HEK293 (cell line): Measurements from ENCODE around the gene RPL23.

ENCODE experiments used
- CTCF ChIP-seq: fragments of 450-650 bp; formaldehyde crosslinking; IDR thresholded peaks from 2 replicates; pipeline ENCODE4 v1.5.1; 2016; ENCODE audit warnings: missing biosample characterization, missing genetic modification characterization
- OSR2 ChIP-seq: fragments of 450-650 bp; formaldehyde crosslinking; IDR thresholded peaks from 2 replicates; pipeline ENCODE4 v1.5.1; 2016; ENCODE audit warnings: missing biosample characterization, missing genetic modification characterization
- PATZ1 ChIP-seq: fragments of 450-650 bp; formaldehyde crosslinking; IDR thresholded peaks from 2 replicates; pipeline ENCODE4 v1.5.1; 2016; ENCODE audit warnings: missing biosample characterization, missing genetic modification characterization
- RBAK ChIP-seq: fragments of 450-650 bp; formaldehyde crosslinking; IDR thresholded peaks from 2 replicates; pipeline ENCODE4 v1.5.1; 2016; ENCODE audit warnings: missing biosample characterization, missing genetic modification characterization
- SALL2 ChIP-seq: fragments of 450-650 bp; formaldehyde crosslinking; IDR thresholded peaks from 2 replicates; pipeline ENCODE4 v1.5.0; 2017; ENCODE audit warnings: missing biosample characterization, mild to moderate bottlenecking, missing genetic modification characterization, borderline replicate concordance
- SCRT2 ChIP-seq: fragments of 450-650 bp; formaldehyde crosslinking; IDR thresholded peaks from 2 replicates; pipeline ENCODE4 v1.5.1; 2016; ENCODE audit warnings: missing biosample characterization, missing genetic modification characterization
- ZBTB20 ChIP-seq: fragments of 450-650 bp; formaldehyde crosslinking; IDR thresholded peaks from 2 replicates; pipeline ENCODE4 v1.5.1; 2016; ENCODE audit warnings: missing biosample characterization, missing genetic modification characterization
- ZBTB49 ChIP-seq: fragments of 450-650 bp; formaldehyde crosslinking; IDR thresholded peaks from 2 replicates; pipeline ENCODE4 v1.5.1; 2016; ENCODE audit warnings: missing biosample characterization, missing genetic modification characterization, low read depth
- ZNF121 ChIP-seq: fragments of 450-650 bp; formaldehyde crosslinking; IDR thresholded peaks from 2 replicates; pipeline ENCODE4 v1.5.1; 2016; ENCODE audit warnings: missing biosample characterization, missing genetic modification characterization
- ZNF239 ChIP-seq: fragments of 450-650 bp; formaldehyde crosslinking; IDR thresholded peaks from 2 replicates; pipeline ENCODE4 v1.5.1; 2016; ENCODE audit warnings: missing biosample characterization, missing genetic modification characterization
- ZNF394 ChIP-seq: fragments of 450-650 bp; formaldehyde crosslinking; IDR thresholded peaks from 2 replicates; pipeline ENCODE4 v1.5.1; 2016; ENCODE audit warnings: missing biosample characterization, missing genetic modification characterization, mild to moderate bottlenecking, moderate library complexity, borderline replicate concordance
- ZNF398 ChIP-seq: fragments of 450-650 bp; formaldehyde crosslinking; IDR thresholded peaks from 2 replicates; pipeline ENCODE4 v1.5.1; 2017; ENCODE audit warnings: missing biosample characterization, missing genetic modification characterization
- ZNF423 ChIP-seq: fragments of 450-650 bp; formaldehyde crosslinking; IDR thresholded peaks from 2 replicates; pipeline ENCODE4 v1.5.1; 2016; ENCODE audit warnings: missing biosample characterization, missing genetic modification characterization
- ZNF514 ChIP-seq: fragments of 450-650 bp; formaldehyde crosslinking; IDR thresholded peaks from 2 replicates; pipeline ENCODE4 v1.5.1; 2016; ENCODE audit warnings: missing biosample characterization, missing genetic modification characterization
- ZNF544 ChIP-seq: fragments of 450-650 bp; formaldehyde crosslinking; IDR thresholded peaks from 2 replicates; pipeline ENCODE4 v1.5.0; 2017; ENCODE audit warnings: missing biosample characterization, missing genetic modification characterization
- ZNF610 ChIP-seq: fragments of 450-650 bp; formaldehyde crosslinking; IDR thresholded peaks from 2 replicates; pipeline ENCODE4 v1.5.1; 2016; ENCODE audit warnings: missing biosample characterization, missing genetic modification characterization, borderline replicate concordance
- ZNF639 ChIP-seq: fragments of 450-650 bp; formaldehyde crosslinking; IDR thresholded peaks from 2 replicates; pipeline ENCODE4 v1.5.1; 2016; ENCODE audit warnings: missing biosample characterization, missing genetic modification characterization
- ZNF660 ChIP-seq: fragments of 450-650 bp; IDR thresholded peaks from 2 replicates; pipeline ENCODE4 v1.5.1; 2018; ENCODE audit warnings: missing biosample characterization, mild to moderate bottlenecking, missing genetic modification characterization
- ZNF692 ChIP-seq: fragments of 450-650 bp; formaldehyde crosslinking; IDR thresholded peaks from 2 replicates; pipeline ENCODE4 v1.5.1; 2016; ENCODE audit warnings: missing biosample characterization, missing genetic modification characterization
- ZNF704 ChIP-seq: fragments of 450-650 bp; formaldehyde crosslinking; IDR thresholded peaks from 2 replicates; pipeline ENCODE4 v1.5.1; 2016; ENCODE audit warnings: missing biosample characterization, missing genetic modification characterization
- ZNF768 ChIP-seq: fragments of 450-650 bp; formaldehyde crosslinking; IDR thresholded peaks from 2 replicates; pipeline ENCODE4 v1.5.1; 2018; ENCODE audit warnings: missing biosample characterization, mild to moderate bottlenecking, missing genetic modification characterization
- ZSCAN16 ChIP-seq: fragments of 450-650 bp; formaldehyde crosslinking; IDR thresholded peaks from 2 replicates; pipeline ENCODE4 v1.5.1; 2016; ENCODE audit warnings: missing biosample characterization, missing genetic modification characterization

RPL23 gene

GRCh38 chr17:38874505-38875400, 21.2 kb upstream of the RPL23 start (continued):
- TF ChIP-seq ZNF704 (tag by site-specific recombination) (no peak), RBAK (no peak), ZNF544 (tag by site-specific recombination) (no peak), PATZ1 (tag by site-specific recombination) (peak; percentile 63; the same call in 1 of the 2 replicates), ZNF639 (tag by site-specific recombination) (no peak), ZNF514 (no peak), ZNF660 (tag by site-specific recombination) (no peak), ZBTB20 (tag by site-specific recombination) (peak; percentile 26; the same call in 1 of the 2 replicates), ZNF768 (no peak), ZNF398 (peak; percentile 90), ZNF121 (tag by site-specific recombination) (no peak), CTCF (tag by site-specific recombination) (no peak), SCRT2 (tag by site-specific recombination) (no peak), ZNF394 (tag by site-specific recombination) (no peak), ZNF239 (tag by site-specific recombination) (no peak), OSR2 (tag by site-specific recombination) (no peak), ZNF692 (tag by site-specific recombination) (no peak), ZNF610 (tag by site-specific recombination) (no peak), SALL2 (tag by site-specific recombination) (no peak), ZNF423 (no peak), ZBTB49 (no peak), ZSCAN16 (tag by site-specific recombination) (no peak)
